Skin of body (tissue), 3 donors: ENCODE results near the gene TLE1. TPM values are rescaled to one million over a fixed set of nuclear protein-coding genes. Genes with fewer than 3 reads are reported as not detected.

Experiments used
- DNase-seq: peaks from one replicate; lab custom pipeline; 2025; lab: John Stamatoyannopoulos, UW
- small RNA-seq: library from RNA; depleted of rRNA; stranded (forward); fragments of <200 nt; gene quantifications from one replicate; pipeline ENCODE3, GENCODE V24; 2014; ENCODE audit warnings: low replicate concordance
- total RNA-seq: library from RNA; depleted of rRNA; stranded (reverse); fragments of >200 nt; gene quantifications from one replicate; pipeline ENCODE4 v1.2.3, GENCODE V29; 2014

The TLE1 gene
- total RNA-seq, 1 donor from 2014 or later: 36.6 TPM

- DNase-seq: no peak
Observed at GRCh38 chr9:81550207-81550583, 139.2 kb downstream of the TLE1 start.

- no peak for DNase-seq
Observed at GRCh38 chr9:81549500-81550206, 139.7 kb downstream of the TLE1 start.

- no peak for DNase-seq
Observed at GRCh38 chr9:81548911-81549310, 140.4 kb downstream of the TLE1 start.

GRCh38 chr9:81546489-81546888 is 142.9 kb downstream of the TLE1 start:
- DNase-seq: no peak

- no peak for DNase-seq
Observed at GRCh38 chr9:81543695-81544094, 145.7 kb downstream of the TLE1 start.

GRCh38 chr9:81542118-81542889 is 147.0 kb downstream of the TLE1 start:
- no peak for DNase-seq

- DNase-seq: no peak
Observed at GRCh38 chr9:81540142-81540710, 149.1 kb downstream of the TLE1 start.

GRCh38 chr9:81539317-81539716 is 150.0 kb downstream of the TLE1 start:
- no peak for DNase-seq

GRCh38 chr9:81538890-81539289 is 150.5 kb downstream of the TLE1 start:
- DNase-seq: no peak

GRCh38 chr9:81537964-81538363 is 151.4 kb downstream of the TLE1 start:
- DNase-seq: peak; percentile 20

- no peak for DNase-seq
Observed at GRCh38 chr9:81536242-81537025, 152.9 kb downstream of the TLE1 start.

- DNase-seq: no peak
Observed at GRCh38 chr9:81535542-81536241, 153.7 kb downstream of the TLE1 start.

- no peak for DNase-seq
Observed at GRCh38 chr9:81534138-81534875, 155.0 kb downstream of the TLE1 start.

Small RNA genes lying within 50 kb of the gene (small RNA-seq; reads per million reads assigned to genes)
- not detected for gene RNU6-1035P

Other genes with a start within 250 kb of the TLE1 start
- gene SPATA31D4, start 238.9 kb upstream of the TLE1 start, total RNA-seq: not detected